Measurements from ENCODE around the gene GPR137.
"Not testable (repeated sequence)": the region's sequence is repeated elsewhere in the genome, so short reads cannot be mapped to it uniquely, and the experiment has no call there.

The GPR137 gene

DNA sequence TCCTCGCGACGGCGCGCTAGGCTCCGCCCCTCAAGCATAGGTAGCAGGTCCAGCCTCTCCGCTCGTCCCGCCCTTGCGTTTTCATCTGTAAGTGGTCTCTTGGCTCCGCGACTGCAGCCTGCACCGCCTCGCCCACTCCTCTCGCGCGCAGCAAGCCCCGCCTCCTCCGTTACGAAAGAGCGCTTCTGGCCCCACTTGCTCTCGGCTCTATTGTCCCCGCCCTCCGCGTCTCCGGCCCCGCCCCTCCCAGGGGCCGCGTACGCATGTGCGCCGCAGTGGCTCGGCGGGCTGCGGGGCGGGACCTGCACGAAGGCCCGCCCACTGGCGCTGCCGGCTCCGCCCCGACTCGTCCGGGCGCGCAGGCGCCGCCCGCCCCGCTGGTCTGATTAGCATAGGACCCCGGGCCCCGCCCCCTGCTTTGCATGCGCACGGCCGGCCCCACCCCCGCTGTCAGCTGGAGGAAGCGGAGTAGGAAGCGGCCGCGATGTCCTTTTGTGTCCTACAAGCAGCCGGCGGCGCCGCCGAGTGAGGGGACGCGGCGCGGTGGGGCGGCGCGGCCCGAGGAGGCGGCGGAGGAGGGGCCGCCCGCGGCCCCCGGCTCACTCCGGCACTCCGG is 19.5 kb downstream of the GPR137 start, which contains the start of gene ESRRA:
Gene ESRRA, plus strand, starts transcription at position 450 of the 616 bp plus-strand sequence. CDS start 1,656 bp downstream, outside the sequence.
- peak; percentile 100 for DNase-seq

DNA sequence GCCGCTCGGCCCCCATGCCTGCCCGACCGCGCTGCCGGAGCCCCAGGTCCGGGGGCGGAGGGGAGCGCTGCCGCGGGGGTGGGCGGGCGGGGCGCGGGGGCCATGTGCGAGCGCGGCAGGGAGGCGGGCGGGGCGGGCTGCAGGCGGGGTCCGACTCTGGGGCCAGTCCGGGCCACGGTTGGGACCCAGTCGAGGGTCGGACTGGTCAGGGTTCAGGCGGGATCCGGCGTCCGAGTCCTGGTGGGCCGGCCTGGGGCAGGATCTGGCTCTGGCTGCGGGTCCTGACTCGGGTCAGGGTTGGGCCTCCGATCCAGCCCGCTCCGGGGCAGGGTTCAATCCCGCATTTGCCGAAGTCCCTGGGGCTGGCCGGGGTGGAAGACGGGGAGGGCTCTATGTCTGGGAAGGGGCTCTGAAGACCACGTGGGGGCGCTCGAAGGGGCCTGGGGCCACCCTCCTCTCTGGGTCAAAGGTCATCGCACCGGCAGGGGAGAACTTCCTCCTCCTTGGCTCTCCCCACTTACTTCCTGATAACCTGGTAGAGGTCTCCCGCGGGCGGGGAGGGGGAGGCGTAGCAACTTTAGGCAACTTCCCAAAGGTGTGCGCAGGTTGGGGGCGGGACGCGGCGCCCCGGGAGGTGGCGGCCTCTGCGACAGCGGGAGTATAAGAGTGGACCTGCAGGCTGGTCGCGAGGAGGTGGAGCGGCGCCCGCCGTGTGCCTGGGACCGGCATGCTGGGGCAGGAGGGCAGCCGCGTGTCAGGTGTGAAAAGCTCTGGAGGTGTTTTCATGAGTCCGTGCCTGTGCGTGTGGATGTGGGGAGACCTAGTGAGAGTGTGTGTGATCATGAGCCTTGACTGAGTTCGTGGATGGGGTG is 20.3 kb downstream of the GPR137 start:
- DNase-seq: peak; percentile 64

DNA sequence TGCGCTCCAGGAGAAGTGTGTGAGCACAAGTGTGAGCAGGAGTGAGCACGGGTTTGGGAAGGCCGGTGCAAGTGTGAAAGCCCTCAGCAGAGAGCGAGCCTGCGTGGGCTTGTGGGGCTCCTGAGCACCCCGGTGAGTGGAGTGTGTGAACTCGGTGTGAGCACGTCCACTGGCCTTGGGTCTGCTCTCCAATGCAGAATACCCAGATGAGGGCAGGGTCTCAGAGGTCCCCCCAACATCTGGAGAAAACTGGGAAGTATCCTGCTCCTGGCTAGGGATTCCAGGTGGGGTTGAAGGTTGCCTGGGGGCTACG is 20.9 kb downstream of the GPR137 start:
- no peak for DNase-seq

DNA sequence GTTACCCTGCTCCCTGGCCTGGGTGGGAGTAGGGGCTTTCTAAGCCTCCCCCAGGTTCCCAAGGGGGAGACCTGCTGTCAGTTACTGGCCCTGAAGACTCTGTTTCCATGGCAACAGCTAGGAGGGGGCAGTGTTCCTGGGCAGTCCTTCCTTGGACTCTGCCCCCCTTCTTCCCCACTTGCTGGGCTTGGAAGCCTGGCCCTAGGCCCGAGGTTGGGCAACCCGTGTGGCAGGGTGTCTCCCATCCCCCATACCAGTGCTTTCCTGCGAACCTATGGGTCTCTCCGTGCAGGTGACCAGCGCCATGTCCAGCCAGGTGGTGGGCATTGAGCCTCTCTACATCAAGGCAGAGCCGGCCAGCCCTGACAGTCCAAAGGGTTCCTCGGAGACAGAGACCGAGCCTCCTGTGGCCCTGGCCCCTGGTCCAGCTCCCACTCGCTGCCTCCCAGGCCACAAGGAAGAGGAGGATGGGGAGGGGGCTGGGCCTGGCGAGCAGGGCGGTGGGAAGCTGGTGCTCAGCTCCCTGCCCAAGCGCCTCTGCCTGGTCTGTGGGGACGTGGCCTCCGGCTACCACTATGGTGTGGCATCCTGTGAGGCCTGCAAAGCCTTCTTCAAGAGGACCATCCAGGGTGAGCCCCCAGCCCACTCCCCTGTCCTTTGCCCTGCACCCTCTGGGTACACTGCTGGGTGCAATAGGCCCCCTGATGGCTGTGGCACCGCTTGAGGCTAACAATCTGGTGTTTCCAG is 21.4 kb downstream of the GPR137 start:
- no peak for DNase-seq

DNA sequence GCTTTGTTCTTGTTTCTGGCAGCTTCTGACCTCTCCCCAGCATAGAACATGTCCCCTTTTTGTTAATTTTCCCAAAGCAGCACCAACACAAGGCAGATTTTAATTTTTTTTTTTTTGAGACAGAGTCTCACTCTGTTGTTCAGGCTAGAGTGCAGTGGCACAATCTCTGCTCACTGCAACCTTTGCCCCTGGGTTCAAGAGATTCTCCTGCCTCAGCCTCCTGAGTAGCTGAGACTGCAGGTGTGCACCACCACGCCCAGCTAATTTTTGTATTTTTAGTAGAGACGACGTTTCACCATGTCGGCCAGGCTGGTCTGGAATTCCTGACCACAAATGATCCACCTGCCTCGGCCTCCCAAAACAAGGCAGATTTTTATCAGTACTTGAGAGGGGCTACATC is 22.1 kb downstream of the GPR137 start:
- not testable (repeated sequence) for DNase-seq

DNA sequence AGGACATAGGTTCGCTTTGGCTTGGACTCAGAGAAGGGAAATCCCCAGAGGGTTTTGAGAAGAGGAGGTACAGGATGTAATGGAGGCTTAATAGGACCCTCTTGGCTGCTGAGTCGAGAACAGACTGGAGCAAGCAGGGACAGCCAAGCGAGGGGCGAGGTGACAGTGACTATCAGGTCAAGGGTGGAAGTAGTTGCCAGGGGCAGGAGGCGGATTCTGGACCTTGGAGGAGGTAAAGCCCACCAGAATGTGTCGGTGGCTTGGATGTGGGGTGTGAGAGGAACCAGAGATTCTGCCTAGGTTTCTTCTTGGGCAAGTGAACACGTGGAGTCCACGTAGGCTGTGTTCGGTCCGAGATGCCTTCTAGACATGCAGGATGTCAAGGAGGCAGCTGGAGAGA is 27.3 kb downstream of the GPR137 start:
- no peak for DNase-seq

DNA sequence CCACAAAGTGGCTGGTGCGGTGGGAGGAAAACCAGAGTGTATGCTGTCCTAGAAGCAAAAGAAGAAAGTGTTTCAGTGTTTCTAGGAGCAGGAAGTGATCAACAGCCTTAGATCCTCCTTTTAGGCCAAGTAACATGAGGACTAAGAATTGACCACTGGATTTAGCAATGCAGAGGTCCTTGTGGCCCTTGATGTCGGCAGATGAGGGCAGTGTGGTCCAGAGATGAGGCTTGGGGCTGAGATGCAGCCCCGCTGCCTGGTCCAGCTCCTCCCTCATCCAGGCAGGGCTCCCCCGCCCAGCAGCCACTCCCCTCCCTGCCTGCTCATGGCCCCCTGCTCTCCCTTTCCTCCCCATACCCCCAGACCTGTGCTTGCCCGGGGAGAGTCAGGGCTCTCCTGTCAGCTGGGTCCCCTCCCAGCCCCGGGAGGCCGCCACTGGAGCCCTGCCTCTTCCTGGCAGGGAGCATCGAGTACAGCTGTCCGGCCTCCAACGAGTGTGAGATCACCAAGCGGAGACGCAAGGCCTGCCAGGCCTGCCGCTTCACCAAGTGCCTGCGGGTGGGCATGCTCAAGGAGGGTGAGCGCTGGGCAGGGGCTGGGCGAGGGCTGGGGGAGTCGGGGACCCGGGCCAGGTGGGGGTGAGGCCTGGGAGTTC is 28.0 kb downstream of the GPR137 start:
- no peak for DNase-seq

DNA sequence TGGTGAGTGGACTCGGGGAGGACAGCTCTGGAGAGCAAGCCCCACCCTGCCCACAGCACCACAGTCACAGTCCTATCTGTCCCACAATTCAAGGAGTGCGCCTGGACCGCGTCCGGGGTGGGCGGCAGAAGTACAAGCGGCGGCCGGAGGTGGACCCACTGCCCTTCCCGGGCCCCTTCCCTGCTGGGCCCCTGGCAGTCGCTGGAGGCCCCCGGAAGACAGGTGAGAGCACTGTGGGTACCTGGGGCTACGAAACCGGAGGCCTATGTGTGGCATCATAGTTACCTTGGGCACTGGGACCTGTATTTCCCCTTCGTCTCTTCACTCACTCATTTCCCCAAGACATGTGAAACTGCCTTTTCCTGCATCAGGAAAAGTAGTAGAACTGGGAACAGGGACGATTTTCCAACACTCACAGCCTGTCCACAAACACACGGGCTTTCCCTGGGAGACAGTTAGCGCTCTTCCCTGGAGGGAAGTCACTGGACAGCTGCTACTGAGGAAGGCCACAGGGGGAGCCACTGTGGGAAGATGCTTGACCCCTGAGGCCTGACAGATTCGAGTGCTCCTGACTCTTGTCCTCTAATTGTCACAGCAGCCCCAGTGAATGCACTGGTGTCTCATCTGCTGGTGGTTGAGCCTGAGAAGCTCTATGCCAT is 28.6 kb downstream of the GPR137 start:
- DNase-seq: no peak

DNA sequence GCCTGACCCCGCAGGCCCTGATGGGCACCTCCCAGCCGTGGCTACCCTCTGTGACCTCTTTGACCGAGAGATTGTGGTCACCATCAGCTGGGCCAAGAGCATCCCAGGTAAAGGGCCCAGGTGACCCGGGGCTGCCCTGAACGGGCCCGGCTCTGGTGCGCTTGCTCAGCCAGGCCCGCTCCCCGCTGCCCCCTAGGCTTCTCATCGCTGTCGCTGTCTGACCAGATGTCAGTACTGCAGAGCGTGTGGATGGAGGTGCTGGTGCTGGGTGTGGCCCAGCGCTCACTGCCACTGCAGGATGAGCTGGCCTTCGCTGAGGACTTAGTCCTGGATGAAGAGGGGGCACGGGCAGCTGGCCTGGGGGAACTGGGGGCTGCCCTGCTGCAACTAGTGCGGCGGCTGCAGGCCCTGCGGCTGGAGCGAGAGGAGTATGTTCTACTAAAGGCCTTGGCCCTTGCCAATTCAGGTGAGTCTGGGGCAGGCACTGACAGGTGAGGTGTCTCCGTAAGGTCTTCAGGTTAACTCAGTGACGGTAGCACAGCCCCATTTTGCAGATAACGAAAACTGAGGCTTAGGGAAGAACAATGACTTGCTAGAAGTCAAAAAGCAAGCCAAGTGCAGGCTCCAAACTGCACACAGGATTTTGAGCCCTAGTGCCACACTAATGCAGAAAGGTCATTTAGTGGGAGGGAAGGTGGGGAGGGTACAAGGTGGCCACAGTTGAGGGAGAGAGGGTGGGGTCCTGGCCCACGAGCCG is 29.3 kb downstream of the GPR137 start:
- DNase-seq: no peak

DNA sequence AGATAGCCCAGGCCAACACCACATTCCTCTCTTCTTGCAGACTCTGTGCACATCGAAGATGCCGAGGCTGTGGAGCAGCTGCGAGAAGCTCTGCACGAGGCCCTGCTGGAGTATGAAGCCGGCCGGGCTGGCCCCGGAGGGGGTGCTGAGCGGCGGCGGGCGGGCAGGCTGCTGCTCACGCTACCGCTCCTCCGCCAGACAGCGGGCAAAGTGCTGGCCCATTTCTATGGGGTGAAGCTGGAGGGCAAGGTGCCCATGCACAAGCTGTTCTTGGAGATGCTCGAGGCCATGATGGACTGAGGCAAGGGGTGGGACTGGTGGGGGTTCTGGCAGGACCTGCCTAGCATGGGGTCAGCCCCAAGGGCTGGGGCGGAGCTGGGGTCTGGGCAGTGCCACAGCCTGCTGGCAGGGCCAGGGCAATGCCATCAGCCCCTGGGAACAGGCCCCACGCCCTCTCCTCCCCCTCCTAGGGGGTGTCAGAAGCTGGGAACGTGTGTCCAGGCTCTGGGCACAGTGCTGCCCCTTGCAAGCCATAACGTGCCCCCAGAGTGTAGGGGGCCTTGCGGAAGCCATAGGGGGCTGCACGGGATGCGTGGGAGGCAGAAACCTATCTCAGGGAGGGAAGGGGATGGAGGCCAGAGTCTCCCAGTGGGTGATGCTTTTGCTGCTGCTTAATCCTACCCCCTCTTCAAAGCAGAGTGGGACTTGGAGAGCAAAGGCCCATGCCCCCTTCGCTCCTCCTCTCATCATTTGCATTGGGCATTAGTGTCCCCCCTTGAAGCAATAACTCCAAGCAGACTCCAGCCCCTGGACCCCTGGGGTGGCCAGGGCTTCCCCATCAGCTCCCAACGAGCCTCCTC is 30.2 kb downstream of the GPR137 start:
- not testable (repeated sequence) for DNase-seq

DNA sequence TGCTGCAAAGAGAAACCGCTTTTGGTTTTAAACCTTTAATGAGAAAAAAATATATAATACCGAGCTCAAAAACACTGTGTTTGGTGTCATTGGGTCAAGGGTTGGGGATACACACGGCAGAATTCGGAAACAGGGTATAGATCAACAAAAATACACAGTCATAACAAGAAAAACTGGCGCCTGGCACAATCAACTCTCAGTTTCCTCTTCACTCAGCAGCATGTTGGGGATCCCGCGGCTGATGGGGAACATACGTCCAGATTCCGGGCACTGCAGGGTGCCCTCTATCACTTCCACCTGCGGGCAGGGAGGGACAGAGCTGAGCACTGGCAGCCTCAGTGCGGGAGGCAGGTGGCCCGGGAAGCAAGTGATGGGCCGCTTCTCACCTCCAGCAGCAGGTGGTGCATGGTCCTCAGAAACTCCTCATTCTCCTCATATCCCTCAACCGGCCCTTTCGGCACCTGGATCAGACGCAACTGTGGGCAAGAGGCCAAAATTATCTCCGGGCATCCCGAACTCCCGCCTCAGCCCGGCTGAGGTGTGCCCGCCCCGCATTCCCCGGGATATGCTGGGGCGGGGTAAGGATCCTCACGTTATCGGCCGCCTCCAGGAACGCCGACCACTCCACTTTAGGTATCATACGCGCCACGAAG is 31.1 kb downstream of the GPR137 start:
- peak; percentile 41 for DNase-seq

DNA sequence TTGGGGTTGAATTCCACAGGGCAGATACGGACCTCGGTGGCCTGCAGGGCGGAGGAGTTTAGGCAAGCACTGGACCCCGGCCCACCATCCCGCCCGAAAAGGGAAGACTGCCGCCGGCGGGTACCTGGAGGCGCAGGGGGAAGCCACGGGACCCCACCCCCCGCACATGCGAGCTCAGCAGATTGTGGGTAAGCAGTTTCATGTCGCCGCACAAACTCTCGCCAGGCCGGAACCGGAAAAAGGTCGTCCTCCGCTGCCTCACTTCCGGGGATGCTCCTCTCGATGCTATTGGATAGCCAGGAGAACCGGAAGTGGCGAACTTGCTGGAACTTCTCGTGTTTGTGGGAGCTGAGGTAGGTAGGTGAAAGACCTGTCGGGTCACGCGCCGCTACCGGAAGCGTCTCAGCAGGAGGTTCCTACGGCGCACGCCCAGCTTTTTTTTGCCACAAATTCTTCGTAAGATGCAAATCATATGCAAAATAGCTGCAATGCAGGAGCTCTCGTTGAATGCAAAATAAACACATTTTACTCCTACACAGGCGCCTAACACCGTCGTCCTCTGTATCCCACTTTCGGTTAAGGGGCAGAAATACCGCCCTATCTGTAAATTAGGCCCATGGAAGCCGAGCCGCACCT is 31.8 kb downstream of the GPR137 start, which contains the start of gene TRMT112:
Gene TRMT112, minus strand, starts transcription at position 235 of the 636 bp plus-strand sequence. Its CDS starts 33 bp downstream, at position 202.
- DNase-seq: peak; percentile 93

DNA sequence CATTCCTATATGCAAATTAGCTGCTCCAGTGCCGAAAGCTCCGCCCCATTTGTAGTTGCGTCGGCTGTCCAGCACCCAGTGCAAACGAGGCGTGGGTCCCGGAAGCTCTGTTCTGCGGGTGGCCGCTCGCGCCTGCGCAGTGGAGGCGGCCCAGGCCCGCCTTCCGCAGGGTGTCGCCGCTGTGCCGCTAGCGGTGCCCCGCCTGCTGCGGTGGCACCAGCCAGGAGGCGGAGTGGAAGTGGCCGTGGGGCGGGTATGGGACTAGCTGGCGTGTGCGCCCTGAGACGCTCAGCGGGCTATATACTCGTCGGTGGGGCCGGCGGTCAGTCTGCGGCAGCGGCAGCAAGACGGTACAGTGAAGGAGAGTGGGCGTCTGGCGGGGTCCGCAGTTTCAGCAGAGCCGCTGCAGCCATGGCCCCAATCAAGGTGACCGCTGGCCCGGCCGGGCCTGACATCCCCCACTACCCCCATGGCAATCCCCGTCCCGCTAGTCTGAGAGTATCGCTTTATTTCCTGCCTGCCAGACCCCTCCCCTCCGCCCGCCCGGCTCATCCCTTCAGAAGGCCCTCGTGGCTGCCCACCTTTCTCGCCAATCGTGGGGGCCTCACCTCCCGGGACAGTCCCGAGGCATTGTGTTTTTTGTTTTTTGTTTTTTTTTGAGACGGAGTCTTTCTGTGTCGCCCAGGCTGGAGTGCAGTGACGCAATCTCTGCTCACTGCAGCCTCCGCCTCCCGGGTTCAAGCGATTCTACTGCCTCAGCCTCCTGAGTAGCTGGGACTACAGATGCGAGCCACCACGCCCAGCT is 32.5 kb downstream of the GPR137 start, which contains the start of gene PRDX5:
Gene PRDX5, plus strand, starts transcription at position 161 of the 805 bp plus-strand sequence. Its CDS starts 95 bp downstream, at position 256.
- DNase-seq: peak; percentile 92

DNA sequence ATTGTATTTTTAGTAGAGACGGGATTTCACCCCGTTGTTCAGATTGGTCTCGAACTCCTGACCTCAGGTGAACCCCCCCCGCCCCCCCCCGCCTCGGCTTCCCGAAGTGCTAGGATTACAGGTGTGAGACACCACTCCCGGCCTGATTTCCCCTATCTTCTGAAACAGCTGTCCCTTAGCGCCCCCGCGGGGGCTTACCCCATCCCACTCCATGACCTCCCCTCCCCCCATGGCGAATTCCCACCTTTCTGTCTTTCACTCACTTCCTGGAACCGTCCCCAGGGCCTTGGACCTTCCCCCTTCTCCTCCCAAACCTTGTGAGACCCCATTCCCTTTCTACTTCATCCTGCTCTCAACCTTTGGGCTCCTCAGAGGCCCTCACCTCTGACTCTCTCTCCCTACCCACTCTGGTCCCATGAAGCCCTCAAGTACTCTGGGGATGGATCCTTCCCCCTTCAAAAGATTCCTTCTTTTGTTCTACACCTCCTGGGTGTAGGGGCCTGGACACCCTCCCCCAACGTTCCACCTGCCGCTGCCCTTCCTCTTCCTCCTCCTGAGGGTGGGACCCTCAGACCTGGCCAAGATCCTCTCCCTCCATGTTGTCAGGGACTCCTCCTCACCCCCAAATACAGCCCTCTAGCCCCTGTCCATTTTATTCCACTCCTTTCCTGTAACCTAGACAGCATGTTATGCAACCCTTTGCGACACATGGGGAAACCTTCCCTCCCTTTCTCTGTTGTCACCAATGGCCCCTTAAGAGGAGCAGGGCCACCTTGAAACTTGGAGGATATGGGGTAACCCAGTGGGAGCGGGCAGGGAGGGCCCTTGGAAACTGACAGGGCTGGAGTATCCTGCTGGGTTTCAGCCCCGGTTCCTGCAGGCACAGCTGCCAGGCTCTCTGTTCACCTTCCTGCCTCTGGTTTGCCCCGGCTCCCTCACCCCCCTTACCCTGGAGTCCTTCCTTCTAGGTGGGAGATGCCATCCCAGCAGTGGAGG is 33.4 kb downstream of the GPR137 start:
- no peak for DNase-seq

DNA sequence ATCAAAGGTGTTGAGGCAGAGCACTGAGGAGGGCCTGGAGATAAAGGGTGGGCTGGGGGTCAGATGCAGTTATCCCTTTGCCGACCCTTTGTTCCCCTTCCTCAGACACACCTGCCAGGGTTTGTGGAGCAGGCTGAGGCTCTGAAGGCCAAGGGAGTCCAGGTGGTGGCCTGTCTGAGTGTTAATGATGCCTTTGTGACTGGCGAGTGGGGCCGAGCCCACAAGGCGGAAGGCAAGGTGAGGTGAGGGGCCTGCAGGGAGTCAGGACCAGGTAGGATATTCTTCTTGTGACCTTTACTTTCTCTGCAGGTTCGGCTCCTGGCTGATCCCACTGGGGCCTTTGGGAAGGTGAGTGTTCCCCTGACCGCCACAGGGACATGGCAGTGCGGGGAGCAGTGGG is 34.9 kb downstream of the GPR137 start:
- no peak for DNase-seq

DNA sequence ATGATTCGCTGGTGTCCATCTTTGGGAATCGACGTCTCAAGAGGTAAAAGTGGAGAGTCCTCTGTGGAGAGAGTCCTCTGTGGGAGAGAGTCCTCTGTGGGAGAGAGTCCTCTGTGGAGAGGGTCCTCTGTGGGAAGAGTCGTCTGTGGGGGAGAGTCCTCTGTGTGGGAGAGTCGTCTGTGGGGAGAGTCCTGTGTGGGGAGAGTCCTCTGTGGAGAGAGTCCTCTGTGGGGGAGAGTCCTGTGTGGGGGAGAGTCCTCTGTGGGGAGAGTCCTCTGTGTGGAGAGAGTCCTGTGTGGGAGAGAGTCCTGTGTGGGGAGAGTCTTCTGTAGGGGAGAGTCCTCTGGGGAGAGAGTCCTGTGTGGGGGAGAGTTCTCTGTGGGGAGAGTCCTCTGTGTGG is 35.4 kb downstream of the GPR137 start:
- no peak for DNase-seq

DNA sequence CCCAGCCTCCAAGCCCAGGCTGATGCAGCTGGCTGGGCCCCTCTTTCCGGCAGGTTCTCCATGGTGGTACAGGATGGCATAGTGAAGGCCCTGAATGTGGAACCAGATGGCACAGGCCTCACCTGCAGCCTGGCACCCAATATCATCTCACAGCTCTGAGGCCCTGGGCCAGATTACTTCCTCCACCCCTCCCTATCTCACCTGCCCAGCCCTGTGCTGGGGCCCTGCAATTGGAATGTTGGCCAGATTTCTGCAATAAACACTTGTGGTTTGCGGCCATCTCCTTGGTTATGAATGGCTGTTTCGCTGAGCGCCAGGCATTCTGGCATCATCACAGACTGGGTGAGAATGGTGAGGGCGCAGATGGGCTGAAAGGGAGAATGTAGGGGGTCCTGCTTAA is 35.9 kb downstream of the GPR137 start:
- DNase-seq: no peak

All from activated CD4-positive, alpha-beta T cell treated with anti-CD3 and anti-CD28 coated beads, Interleukin-2, amount 50 U/mL, for 1 hour (primary cell).